HAP-1 (cell line): Measurements from ENCODE around the gene SUDS3.

Experiments
- DNase-seq, 2 experiments: peaks; one replicate each; pipeline ENCODE4 v3.0.0-alpha.2; 2016 to 2020; ENCODE audit warnings: low spot score in 2 of 2
- H3K27me3 ChIP-seq: fragments of 250-450 bp; sonication (Bioruptor Pico); 2 replicates; pipeline ENCODE4 v1.5.1; 2020; ENCODE audit warnings: low read depth, mild to moderate bottlenecking, moderate library complexity
- H3K36me3 ChIP-seq: fragments of 250-450 bp; sonication (Bioruptor Pico); replicated peaks from 2 replicates; pipeline ENCODE4 v1.5.1; 2020; ENCODE audit warnings: mild to moderate bottlenecking
- H3K4me1 ChIP-seq: fragments of 250-450 bp; sonication (Bioruptor Pico); 2 replicates; pipeline ENCODE4 v1.5.1; 2020; ENCODE audit warnings: mild to moderate bottlenecking
- H3K4me3 ChIP-seq: fragments of 250-450 bp; sonication (Bioruptor Pico); 2 replicates; pipeline ENCODE4 v1.5.1; 2020; ENCODE audit warnings: mild to moderate bottlenecking, moderate library complexity
- H3K9me3 ChIP-seq: fragments of 250-450 bp; sonication (Bioruptor Pico); 2 replicates; pipeline ENCODE4 v1.5.1; 2020; ENCODE audit warnings: mild to moderate bottlenecking, moderate library complexity
- in situ Hi-C: fragments of 300-500 bp; cut with MboI; formaldehyde crosslinking; loops from 3 replicates; pipeline ENCODE4 v1.14.3; 2020; ENCODE audit warnings: low sequenced_read_pairs, inconsistent platforms, mixed read lengths

The SUDS3 gene

GRCh38 chr12:118376089-118377020 is at the start of gene SUDS3:
Gene SUDS3, plus strand, starts transcription at chr12:118376555. Its CDS starts 137 bp downstream, at chr12:118376692.
- in situ Hi-C loops, result loop anchor here (10.0 to 25.0 kb wide), 3 partner anchors 202 to 514 kb away; partner anchors contain the start of gene PEBP1
- Histone ChIP-seq H3K36me3 (peaks cover 16% of the 10 kb centered on the region), H3K27me3 (no peaks in the 10 kb centered on the region), H3K4me1 (peaks cover 27% of the 10 kb centered on the region), H3K4me3 (peak within 1 kb of the TSS; percentile 72), H3K9me3 (no peaks in the 10 kb centered on the region)
- peak; percentile 76 to 95 for DNase-seq

- in situ Hi-C loops, result no loop called here
- Histone ChIP-seq H3K36me3 (no peaks in the 10 kb centered on the region), H3K4me1 (peaks cover 9% of the 10 kb centered on the region), H3K4me3 (no peak overlapping the region), H3K9me3 (no peaks in the 10 kb centered on the region), H3K27me3 (no peaks in the 10 kb centered on the region)
- DNase-seq, result no peak
Observed at GRCh38 chr12:118326991-118327390, 49.4 kb upstream of the SUDS3 start.

- no peaks in the 10 kb centered on the region for H3K9me3 ChIP-seq
- peaks cover 9% of the 10 kb centered on the region for H3K4me1 ChIP-seq
- no peak overlapping the region for H3K4me3 ChIP-seq
- no peaks in the 10 kb centered on the region for H3K27me3 ChIP-seq
- in situ Hi-C loops, result no loop called here
- DNase-seq, result no peak
- H3K36me3 ChIP-seq, result no peaks in the 10 kb centered on the region
Observed at GRCh38 chr12:118327391-118327790, 49.0 kb upstream of the SUDS3 start.

- in situ Hi-C loops, result no loop called here
- Histone ChIP-seq H3K36me3 (no peaks in the 10 kb centered on the region), H3K9me3 (no peaks in the 10 kb centered on the region), H3K4me3 (no peak overlapping the region), H3K4me1 (peaks cover 9% of the 10 kb centered on the region), H3K27me3 (no peaks in the 10 kb centered on the region)
- DNase-seq, result no peak
Observed at GRCh38 chr12:118328486-118329330, 47.6 kb upstream of the SUDS3 start.

- no peaks in the 10 kb centered on the region for H3K27me3 ChIP-seq
- H3K9me3 ChIP-seq, result no peaks in the 10 kb centered on the region
- DNase-seq, result peak; percentile 27 to 40
- in situ Hi-C loops, result no loop called here
- no peak overlapping the region for H3K4me3 ChIP-seq
- no peaks in the 10 kb centered on the region for H3K36me3 ChIP-seq
- H3K4me1 ChIP-seq, result peaks cover 9% of the 10 kb centered on the region
Observed at GRCh38 chr12:118330421-118331018, 45.8 kb upstream of the SUDS3 start.

GRCh38 chr12:118332511-118332910 is 43.8 kb upstream of the SUDS3 start:
- H3K27me3 ChIP-seq, result no peaks in the 10 kb centered on the region
- H3K36me3 ChIP-seq, result no peaks in the 10 kb centered on the region
- in situ Hi-C loops, result no loop called here
- no peak overlapping the region for H3K4me3 ChIP-seq
- no peaks in the 10 kb centered on the region for H3K9me3 ChIP-seq
- H3K4me1 ChIP-seq, result peaks cover 19% of the 10 kb centered on the region
- no peak for DNase-seq

- no peaks in the 10 kb centered on the region for H3K27me3 ChIP-seq
- no peaks in the 10 kb centered on the region for H3K36me3 ChIP-seq
- H3K4me1 ChIP-seq, result peaks cover 19% of the 10 kb centered on the region
- H3K9me3 ChIP-seq, result no peaks in the 10 kb centered on the region
- in situ Hi-C loops, result no loop called here
- H3K4me3 ChIP-seq, result no peak overlapping the region
- DNase-seq, result no peak
Observed at GRCh38 chr12:118334241-118334640, 42.1 kb upstream of the SUDS3 start.

- Histone ChIP-seq H3K36me3 (no peaks in the 10 kb centered on the region), H3K4me1 (peaks cover 18% of the 10 kb centered on the region), H3K9me3 (no peaks in the 10 kb centered on the region), H3K27me3 (no peaks in the 10 kb centered on the region), H3K4me3 (no peak overlapping the region)
- no peak for DNase-seq
- in situ Hi-C loops, result no loop called here
Observed at GRCh38 chr12:118334939-118335567, 41.3 kb upstream of the SUDS3 start.

GRCh38 chr12:118336123-118336522 is 40.2 kb upstream of the SUDS3 start:
- Histone ChIP-seq H3K4me1 (peaks cover 10% of the 10 kb centered on the region), H3K27me3 (no peaks in the 10 kb centered on the region), H3K9me3 (no peaks in the 10 kb centered on the region), H3K4me3 (no peak overlapping the region), H3K36me3 (no peaks in the 10 kb centered on the region)
- in situ Hi-C loops, result no loop called here
- no peak for DNase-seq

- Histone ChIP-seq H3K4me1 (peaks cover 10% of the 10 kb centered on the region), H3K4me3 (no peak overlapping the region), H3K27me3 (no peaks in the 10 kb centered on the region), H3K36me3 (no peaks in the 10 kb centered on the region), H3K9me3 (no peaks in the 10 kb centered on the region)
- DNase-seq, result peak in 1 of 2 experiments; percentile 20
- in situ Hi-C loops, result no loop called here
Observed at GRCh38 chr12:118337194-118337838, 39.0 kb upstream of the SUDS3 start.

GRCh38 chr12:118342090-118342489 is 34.3 kb upstream of the SUDS3 start:
- H3K36me3 ChIP-seq, result no peaks in the 10 kb centered on the region
- H3K4me1 ChIP-seq, result peaks cover 14% of the 10 kb centered on the region
- no peaks in the 10 kb centered on the region for H3K9me3 ChIP-seq
- H3K27me3 ChIP-seq, result no peaks in the 10 kb centered on the region
- DNase-seq, result no peak
- no peak overlapping the region for H3K4me3 ChIP-seq
- in situ Hi-C loops, result no loop called here

GRCh38 chr12:118344829-118345228 is 31.5 kb upstream of the SUDS3 start:
- H3K4me1 ChIP-seq, result peaks cover 10% of the 10 kb centered on the region; the same call in 1 of the 2 replicates
- no peaks in the 10 kb centered on the region for H3K9me3 ChIP-seq
- H3K36me3 ChIP-seq, result no peaks in the 10 kb centered on the region
- in situ Hi-C loops, result no loop called here
- no peak for DNase-seq
- H3K4me3 ChIP-seq, result no peak overlapping the region
- no peaks in the 10 kb centered on the region for H3K27me3 ChIP-seq

- no peaks in the 10 kb centered on the region for H3K9me3 ChIP-seq
- in situ Hi-C loops, result no loop called here
- H3K27me3 ChIP-seq, result no peaks in the 10 kb centered on the region
- DNase-seq, result no peak
- H3K4me1 ChIP-seq, result peaks cover 10% of the 10 kb centered on the region; the same call in 1 of the 2 replicates
- no peaks in the 10 kb centered on the region for H3K36me3 ChIP-seq
- no peak overlapping the region for H3K4me3 ChIP-seq
Observed at GRCh38 chr12:118345355-118345754, 31.0 kb upstream of the SUDS3 start.
